Measurements from ENCODE around the gene GDA.

DNA sequence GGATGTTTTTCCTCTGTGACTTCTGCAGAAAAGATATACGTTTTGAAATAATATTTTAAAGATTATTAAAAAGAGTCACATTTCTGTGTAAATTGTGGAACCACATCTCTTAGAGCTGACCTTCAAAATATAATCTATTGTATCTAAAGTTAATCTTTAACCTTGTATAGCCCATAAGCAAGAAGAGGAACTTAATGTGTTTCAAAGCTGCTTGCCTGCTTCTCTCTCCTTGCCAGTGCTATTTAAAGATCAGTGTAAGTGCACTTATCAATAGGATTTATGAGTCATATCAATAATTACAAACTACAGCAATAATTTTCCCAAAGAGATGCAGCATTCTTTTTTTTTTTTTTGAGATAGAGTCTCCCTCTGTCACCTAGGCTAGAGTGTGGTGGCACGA lies 29.4 kb upstream of the GDA start:
- no peak for TF ChIP-seq TAF1 (IDR thresholded peaks at IDR 0.05; ENCODE audit: borderline replicate concordance, insufficient read depth, low read length)
- no peak for TF ChIP-seq SIN3A (IDR thresholded peaks at IDR 0.05; ENCODE audit: borderline replicate concordance, insufficient read depth, low read length)
- TF ChIP-seq POLR2AphosphoS5 (IDR thresholded peaks at IDR 0.05; ENCODE audit: low read depth, low read length), result no peak
- TF ChIP-seq, protein P1, sequence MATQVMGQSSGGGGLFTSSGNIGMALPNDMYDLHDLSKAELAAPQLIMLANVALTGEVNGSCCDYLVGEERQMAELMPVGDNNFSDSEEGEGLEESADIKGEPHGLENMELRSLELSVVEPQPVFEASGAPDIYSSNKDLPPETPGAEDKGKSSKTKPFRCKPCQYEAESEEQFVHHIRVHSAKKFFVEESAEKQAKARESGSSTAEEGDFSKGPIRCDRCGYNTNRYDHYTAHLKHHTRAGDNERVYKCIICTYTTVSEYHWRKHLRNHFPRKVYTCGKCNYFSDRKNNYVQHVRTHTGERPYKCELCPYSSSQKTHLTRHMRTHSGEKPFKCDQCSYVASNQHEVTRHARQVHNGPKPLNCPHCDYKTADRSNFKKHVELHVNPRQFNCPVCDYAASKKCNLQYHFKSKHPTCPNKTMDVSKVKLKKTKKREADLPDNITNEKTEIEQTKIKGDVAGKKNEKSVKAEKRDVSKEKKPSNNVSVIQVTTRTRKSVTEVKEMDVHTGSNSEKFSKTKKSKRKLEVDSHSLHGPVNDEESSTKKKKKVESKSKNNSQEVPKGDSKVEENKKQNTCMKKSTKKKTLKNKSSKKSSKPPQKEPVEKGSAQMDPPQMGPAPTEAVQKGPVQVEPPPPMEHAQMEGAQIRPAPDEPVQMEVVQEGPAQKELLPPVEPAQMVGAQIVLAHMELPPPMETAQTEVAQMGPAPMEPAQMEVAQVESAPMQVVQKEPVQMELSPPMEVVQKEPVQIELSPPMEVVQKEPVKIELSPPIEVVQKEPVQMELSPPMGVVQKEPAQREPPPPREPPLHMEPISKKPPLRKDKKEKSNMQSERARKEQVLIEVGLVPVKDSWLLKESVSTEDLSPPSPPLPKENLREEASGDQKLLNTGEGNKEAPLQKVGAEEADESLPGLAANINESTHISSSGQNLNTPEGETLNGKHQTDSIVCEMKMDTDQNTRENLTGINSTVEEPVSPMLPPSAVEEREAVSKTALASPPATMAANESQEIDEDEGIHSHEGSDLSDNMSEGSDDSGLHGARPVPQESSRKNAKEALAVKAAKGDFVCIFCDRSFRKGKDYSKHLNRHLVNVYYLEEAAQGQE (IDR thresholded peaks at IDR 0.05; ENCODE audit: insufficient read depth in 1 of 2, low read depth in 2 of 2, low read length in 2 of 2), result no peak

All from PFSK-1 (cell line).